Measurements from ENCODE around the gene ATP13A2.
"Not testable (repeated sequence)": the region's sequence is repeated elsewhere in the genome, so short reads cannot be mapped to it uniquely, and the experiment has no call there.

- not testable (repeated sequence) for TF ChIP-seq POLR2A (IDR thresholded peaks at IDR 0.05); CTCF (IDR thresholded peaks at IDR 0.05 in 8 of 11, conservative IDR thresholded peaks at IDR 0.05 in 3 of 11); POLR2AphosphoS5 (IDR thresholded peaks at IDR 0.05)
Observed at GRCh38 chr1:16952376-16952775, 59.4 kb downstream of the ATP13A2 start.

Measured in spleen (tissue), 7 donors.